ENCODE measurements around the gene SCYGR3.

Gene SCYGR3

DNA sequence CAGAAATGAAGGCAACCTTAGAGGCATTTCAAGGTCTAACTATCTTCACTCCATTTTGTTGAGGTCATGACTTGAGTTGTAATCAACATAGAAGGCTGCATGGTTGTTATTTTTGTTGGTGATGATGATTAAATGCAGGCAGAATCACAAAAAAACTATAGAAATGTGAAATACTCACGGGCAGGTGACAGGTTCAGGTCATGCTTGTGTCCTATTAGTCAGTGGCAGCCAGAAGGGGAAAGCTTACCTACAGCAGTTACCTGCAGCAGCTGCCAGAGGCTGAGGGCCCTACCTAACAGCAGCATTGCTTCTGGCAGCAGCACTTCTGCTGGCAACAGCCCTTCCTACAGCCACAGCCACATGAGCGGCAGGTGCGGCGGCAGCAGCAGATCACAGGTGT is 394 bp downstream of the SCYGR3 start:
- TF ChIP-seq, protein P1, sequence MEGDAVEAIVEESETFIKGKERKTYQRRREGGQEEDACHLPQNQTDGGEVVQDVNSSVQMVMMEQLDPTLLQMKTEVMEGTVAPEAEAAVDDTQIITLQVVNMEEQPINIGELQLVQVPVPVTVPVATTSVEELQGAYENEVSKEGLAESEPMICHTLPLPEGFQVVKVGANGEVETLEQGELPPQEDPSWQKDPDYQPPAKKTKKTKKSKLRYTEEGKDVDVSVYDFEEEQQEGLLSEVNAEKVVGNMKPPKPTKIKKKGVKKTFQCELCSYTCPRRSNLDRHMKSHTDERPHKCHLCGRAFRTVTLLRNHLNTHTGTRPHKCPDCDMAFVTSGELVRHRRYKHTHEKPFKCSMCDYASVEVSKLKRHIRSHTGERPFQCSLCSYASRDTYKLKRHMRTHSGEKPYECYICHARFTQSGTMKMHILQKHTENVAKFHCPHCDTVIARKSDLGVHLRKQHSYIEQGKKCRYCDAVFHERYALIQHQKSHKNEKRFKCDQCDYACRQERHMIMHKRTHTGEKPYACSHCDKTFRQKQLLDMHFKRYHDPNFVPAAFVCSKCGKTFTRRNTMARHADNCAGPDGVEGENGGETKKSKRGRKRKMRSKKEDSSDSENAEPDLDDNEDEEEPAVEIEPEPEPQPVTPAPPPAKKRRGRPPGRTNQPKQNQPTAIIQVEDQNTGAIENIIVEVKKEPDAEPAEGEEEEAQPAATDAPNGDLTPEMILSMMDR (conservative IDR thresholded peaks at IDR 0.05), result no peak

DNA sequence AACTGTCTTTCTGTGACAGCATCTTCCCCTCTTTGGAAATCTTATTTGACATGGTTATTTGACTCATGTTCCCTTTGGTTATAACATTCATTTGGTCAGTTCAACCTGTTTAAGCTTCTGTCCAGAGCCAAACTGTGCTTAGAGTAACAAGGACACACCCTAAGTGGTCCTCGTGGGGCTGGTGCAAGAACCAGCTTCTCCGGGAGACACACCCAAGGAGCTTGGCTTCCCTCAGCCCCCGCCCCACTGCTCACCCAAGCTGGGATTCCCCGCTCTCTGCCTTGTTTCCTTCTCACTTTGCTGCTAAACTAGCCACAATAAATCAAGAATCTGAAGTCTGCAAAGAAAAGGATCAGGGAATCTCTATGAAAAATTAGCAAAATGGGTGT is 1.4 kb downstream of the SCYGR3 start:
- TF ChIP-seq, protein P1 (conservative IDR thresholded peaks at IDR 0.05), result no peak
- no peak overlapping the region for H3K27ac ChIP-seq

More for the DNA sequence above, 394 bp downstream of the SCYGR3 start:
- no peak overlapping the region for H3K27ac ChIP-seq

DNA sequence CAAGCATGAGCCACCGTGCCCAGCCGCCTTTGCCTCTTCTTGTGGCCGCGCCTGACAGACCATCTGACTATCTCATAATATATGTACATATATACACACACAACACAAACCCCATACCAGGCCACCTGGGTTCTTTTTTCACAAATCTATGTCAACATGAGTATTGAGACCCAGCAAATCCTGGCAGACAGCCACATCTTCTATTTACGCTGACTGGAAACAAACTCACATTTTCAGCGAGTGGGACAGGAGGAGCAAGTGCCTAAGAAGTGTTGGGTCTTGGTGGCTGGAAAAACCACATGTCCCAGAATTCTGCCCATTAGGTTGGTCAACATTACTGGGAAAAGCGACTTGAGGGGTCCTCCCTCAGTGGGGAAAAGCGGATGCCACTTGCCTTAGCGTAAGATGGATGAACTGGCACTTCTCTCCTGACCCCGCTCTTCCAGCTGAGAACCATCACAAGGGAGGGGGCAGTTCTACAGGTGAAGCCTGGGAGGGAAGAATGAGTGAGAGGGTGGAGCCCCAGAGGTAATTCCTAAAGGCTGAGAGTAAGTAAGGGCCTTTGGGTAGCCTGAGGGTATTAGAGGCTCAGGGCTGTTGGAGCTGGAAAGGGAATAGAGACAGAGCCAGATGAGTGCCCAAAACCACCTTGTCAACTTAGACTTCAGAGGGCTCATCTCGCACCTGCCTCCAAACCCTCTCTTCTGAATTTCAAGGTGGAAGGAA is 1.9 kb downstream of the SCYGR3 start:
- no peak overlapping the region for H3K27ac ChIP-seq
- TF ChIP-seq, protein P1 (conservative IDR thresholded peaks at IDR 0.05), result no peak

DNA sequence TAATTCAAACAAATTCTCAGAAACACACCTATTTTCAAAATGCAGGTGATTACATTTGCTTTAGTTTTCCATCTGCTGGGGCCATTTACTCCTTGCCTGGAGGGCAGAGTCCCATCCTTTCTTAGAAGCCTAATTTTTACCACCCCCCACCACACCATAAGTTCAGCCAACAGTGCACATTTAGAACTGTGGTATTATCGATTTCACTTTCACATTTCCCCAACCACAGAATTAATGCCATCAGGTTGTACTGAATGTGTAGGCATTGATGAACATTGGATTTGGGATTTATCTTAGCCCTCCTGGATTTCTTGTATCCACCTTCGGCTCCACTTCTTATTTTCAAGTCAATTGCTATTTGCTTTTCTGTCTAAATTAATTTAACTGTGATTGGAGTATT is 4.5 kb downstream of the SCYGR3 start:
- H3K27ac ChIP-seq, result no peak overlapping the region
- TF ChIP-seq, protein P1 (conservative IDR thresholded peaks at IDR 0.05), result no peak

DNA sequence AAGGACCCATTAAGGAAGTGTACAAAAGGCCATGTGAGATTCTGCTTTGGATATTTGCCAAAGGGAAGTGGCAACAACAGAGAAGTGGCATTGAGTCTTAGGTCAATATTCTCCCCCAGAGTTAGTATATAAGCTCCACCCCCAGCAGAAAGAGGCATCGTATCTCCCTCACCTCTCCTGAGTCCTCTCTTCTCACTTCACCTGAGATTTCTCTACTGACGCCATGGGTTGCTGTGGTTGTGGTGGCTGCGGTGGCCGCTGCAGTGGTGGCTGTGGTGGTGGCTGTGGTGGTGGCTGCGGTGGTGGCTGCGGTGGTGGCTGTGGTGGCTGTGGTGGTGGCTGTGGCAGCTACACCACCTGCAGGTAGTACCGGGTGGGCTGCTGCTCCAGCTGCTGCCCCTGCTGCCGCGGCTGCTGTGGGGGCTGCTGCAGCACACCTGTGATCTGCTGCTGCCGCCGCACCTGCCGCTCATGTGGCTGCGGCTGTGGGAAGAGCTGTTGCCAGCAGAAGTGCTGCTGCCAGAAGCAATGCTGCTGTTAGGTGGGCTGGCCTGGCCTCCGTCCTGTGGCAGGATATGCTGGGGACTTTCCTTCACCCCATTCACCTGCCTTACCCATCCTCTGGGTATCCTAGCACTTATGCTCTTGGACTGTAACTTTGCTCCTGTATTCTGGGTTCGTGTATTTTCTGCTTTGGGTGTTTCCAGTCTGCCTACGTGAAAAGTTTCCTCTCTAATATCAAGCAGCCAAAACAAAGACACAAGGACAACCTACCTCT is 5.9 kb downstream of the SCYGR3 start:
- TF ChIP-seq, protein P1 (conservative IDR thresholded peaks at IDR 0.05), result no peak
- no peak overlapping the region for H3K27ac ChIP-seq

DNA sequence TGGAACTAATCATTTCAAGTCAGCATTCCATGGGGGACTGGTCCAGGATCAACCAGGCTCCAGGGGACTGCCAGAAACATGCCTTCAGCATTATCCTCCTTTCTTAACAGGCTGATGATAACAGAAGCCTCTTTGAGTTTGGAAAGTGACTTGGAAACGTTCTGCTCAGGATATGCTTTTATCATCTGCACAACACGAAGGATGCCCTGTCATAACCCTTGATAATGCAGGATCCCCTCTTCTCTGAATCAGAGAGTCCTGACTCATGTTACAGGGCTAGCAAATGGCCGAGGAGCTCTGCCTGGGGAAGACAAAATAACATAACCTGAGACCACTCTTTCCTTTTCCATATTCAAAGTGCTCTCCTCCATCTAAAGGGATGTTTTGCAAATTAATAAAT is 6.7 kb downstream of the SCYGR3 start:
- no peak overlapping the region for H3K27ac ChIP-seq
- TF ChIP-seq, protein P1 (conservative IDR thresholded peaks at IDR 0.05), result no peak

DNA sequence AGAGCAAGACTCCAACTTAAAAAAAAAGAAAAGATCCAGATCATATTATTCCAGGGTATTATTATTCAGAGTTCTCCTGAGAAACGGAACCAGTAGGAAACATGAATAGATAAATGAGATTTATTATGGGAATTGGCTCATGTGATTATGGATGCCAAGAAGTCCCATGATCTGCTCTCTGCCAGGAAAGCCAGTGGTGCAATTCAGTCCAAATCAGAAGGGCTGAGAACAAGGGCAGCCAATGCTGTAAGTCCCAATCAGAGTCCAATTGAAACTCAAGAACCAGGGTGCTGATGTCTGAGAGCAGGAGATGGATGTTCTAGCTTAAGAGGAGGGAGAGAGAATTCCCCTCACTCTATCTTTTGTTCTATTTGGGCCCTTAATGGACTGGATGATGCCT is 8.2 kb downstream of the SCYGR3 start:
- no peak overlapping the region for H3K27ac ChIP-seq
- TF ChIP-seq, protein P1 (conservative IDR thresholded peaks at IDR 0.05), result no peak

All from VCaP (cell line).